Chondrocyte (in vitro differentiated cells): ENCODE results near the gene APLN. TPM values are rescaled to one million over a fixed set of nuclear protein-coding genes. Genes with fewer than 3 reads are reported as not detected.

Source experiments
- DNase-seq: peaks from one replicate; pipeline ENCODE4 v3.0.0; 2021; ENCODE audit warnings: mixed read lengths, low spot score
- H3K27ac Mint-ChIP-seq: one replicate; pipeline ENCODE4 v1.8.0; 2021; ENCODE audit warnings: mild to moderate bottlenecking, moderate library complexity, mixed read lengths; ENCODE audit not compliant: unreplicated experiment
- H3K27me3 Mint-ChIP-seq: 2 replicates; pipeline ENCODE4 v1.8.0; 2021; ENCODE audit warnings: low read depth, mixed read lengths
- H3K36me3 Mint-ChIP-seq: 2 replicates; pipeline ENCODE4 v1.8.0; 2021; ENCODE audit warnings: low read depth, mixed read lengths
- H3K4me1 Mint-ChIP-seq: 2 replicates; pipeline ENCODE4 v1.8.0; 2021; ENCODE audit warnings: low read depth, mild to moderate bottlenecking, mixed read lengths
- H3K4me3 Mint-ChIP-seq: one replicate; pipeline ENCODE4 v1.8.0; 2021; ENCODE audit warnings: mild to moderate bottlenecking, moderate library complexity, mixed read lengths; ENCODE audit not compliant: unreplicated experiment
- H3K9me3 Mint-ChIP-seq: 2 replicates; pipeline ENCODE4 v1.8.0; 2021; ENCODE audit warnings: low read depth, mixed read lengths
- total RNA-seq: library from RNA; stranded (reverse); gene quantifications from 3 replicates; pipeline ENCODE4 v1.2.1, GENCODE V29; 2021
- TF ChIP-seq, protein P1 (sequence below): fragments of 200-600 bp; sonication (generic); IDR thresholded peaks from 2 replicates; pipeline ENCODE4 v1.5.0; 2021; ENCODE audit warnings: antibody characterized with exemption, mild to moderate bottlenecking, moderate library complexity

The APLN gene
- total RNA-seq, 1 donor from 2014 or later: 1.3 TPM

DNA sequence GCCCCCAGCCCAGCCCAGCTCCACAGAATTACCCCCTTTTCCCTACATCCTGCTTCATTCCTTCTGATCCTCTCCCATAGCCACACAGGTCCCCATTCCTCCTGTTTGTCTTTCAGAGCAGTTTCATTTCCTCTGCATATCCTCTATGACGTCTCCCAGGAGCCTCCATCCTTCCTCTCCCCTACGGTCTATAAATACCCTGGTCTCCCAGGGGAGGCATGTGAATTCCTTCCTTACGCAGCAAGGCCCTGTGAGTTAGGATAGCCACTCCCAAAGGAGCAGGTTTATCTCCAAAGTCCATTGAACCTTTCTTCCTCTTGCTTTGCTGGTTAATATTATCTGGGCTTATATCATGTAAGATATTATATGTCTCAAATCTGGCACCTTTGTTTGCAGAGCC lies 8.4 kb upstream of the APLN start:
- TF ChIP-seq, protein P1, sequence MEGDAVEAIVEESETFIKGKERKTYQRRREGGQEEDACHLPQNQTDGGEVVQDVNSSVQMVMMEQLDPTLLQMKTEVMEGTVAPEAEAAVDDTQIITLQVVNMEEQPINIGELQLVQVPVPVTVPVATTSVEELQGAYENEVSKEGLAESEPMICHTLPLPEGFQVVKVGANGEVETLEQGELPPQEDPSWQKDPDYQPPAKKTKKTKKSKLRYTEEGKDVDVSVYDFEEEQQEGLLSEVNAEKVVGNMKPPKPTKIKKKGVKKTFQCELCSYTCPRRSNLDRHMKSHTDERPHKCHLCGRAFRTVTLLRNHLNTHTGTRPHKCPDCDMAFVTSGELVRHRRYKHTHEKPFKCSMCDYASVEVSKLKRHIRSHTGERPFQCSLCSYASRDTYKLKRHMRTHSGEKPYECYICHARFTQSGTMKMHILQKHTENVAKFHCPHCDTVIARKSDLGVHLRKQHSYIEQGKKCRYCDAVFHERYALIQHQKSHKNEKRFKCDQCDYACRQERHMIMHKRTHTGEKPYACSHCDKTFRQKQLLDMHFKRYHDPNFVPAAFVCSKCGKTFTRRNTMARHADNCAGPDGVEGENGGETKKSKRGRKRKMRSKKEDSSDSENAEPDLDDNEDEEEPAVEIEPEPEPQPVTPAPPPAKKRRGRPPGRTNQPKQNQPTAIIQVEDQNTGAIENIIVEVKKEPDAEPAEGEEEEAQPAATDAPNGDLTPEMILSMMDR: no peak
- H3K4me1 Mint-ChIP-seq: peaks cover 38% of the 10 kb centered on the region
- H3K36me3 Mint-ChIP-seq: peaks cover 2% of the 10 kb centered on the region
- peak overlapping the region; percentile 66 for H3K27ac Mint-ChIP-seq
- DNase-seq: no peak
- H3K27me3 Mint-ChIP-seq: no peaks in the 10 kb centered on the region
- no peak overlapping the region for H3K4me3 Mint-ChIP-seq
- peaks cover 5% of the 10 kb centered on the region for H3K9me3 Mint-ChIP-seq

DNA sequence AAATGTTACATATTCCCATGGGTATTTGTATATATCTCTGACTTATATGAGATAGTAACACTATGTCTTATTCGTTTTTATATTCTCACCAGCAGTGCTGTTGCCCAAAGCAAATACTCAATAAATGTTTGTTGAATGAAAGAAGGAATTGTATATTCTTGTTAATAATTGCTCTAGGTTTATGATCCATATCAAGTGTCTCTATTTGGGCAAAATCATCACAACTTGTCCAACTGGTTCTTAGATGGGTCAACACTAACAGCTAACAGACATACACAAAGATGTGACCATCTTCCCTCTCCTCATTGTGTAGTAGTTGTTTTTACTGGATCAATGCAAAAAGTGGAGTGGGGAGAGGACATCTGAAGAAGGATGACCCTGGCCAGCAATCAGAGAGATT lies 6.6 kb upstream of the APLN start:
- Mint-ChIP-seq H3K27me3 (no peaks in the 10 kb centered on the region), H3K4me3 (no peak overlapping the region), H3K4me1 (peaks cover 35% of the 10 kb centered on the region), H3K9me3 (peaks cover 2% of the 10 kb centered on the region), H3K36me3 (no peaks in the 10 kb centered on the region), H3K27ac (no peak overlapping the region)
- no peak for DNase-seq
- TF ChIP-seq, protein P1: no peak

DNA sequence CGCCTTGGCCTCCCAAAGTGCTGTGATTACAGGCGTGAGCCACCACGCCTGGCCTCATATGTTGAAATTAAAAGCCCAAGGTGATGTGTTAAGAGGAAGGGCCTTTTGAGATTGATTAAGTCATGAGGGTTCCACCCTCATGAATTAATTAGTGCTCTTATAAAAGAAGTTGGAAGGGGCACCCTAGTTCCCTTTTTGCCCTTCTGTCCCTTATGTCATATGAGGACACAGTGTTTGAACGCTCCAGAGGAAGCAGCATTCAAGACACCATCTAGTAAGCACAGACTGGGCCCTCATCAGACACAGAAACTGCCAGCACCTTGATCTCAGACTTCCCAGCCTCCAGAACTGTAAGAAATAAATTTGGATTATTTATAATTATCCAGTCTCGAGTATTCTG lies 5.1 kb upstream of the APLN start:
- TF ChIP-seq, protein P1: no peak
- Mint-ChIP-seq H3K27ac (no peak overlapping the region), H3K9me3 (peaks cover 2% of the 10 kb centered on the region), H3K27me3 (no peaks in the 10 kb centered on the region), H3K4me3 (no peak overlapping the region), H3K4me1 (peaks cover 23% of the 10 kb centered on the region), H3K36me3 (no peaks in the 10 kb centered on the region)
- no peak for DNase-seq

DNA sequence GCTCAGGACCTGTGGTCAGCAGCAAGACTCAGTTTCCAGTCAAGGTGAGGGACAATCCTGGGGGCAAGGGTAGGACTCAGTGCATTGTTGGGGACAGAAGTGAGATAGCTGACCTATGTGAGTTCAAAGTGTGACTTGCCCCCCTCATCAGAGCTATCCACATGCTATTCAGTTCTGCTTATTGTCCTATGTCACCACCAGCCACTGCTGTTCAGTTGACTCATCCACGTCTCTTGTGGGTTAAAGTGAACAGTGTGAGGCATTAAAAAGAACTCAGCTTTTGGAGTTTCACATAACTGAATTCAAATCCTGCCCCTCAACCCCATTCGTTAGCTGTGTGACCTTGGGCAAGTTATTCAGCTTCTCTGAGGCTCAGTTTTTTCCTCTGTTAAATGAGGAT lies 4.4 kb upstream of the APLN start:
- Mint-ChIP-seq H3K27me3 (no peaks in the 10 kb centered on the region), H3K4me1 (peaks cover 19% of the 10 kb centered on the region), H3K36me3 (no peaks in the 10 kb centered on the region), H3K4me3 (no peak overlapping the region), H3K27ac (no peak overlapping the region), H3K9me3 (peaks cover 2% of the 10 kb centered on the region)
- TF ChIP-seq, protein P1: no peak
- DNase-seq: no peak

DNA sequence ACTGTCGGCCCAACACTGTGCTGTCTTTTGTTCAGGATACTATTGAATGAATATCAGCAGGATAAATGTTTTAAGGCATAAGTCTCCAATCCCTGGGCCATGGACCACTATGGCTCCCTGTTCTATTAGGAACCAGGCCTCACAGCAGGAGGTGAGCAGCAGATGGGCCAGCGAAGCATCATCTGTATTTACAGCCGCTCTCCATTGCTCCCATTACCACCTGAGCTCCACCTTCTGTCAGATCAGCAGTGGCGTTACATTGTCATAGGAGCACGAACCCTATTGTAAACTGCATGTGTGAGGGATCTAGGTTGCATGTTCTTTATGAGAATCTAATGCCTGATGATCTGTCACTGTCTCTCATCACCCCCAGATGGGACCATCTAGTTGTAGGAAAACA lies 3.7 kb upstream of the APLN start:
- Mint-ChIP-seq H3K27ac (no peak overlapping the region), H3K36me3 (no peaks in the 10 kb centered on the region), H3K4me1 (peaks cover 17% of the 10 kb centered on the region), H3K27me3 (peaks cover 2% of the 10 kb centered on the region), H3K9me3 (peaks cover 2% of the 10 kb centered on the region), H3K4me3 (no peak overlapping the region)
- TF ChIP-seq, protein P1: no peak
- no peak for DNase-seq
